IMR-90 (cell line): ENCODE results near the gene GSG1L. TPM values are rescaled to one million over a fixed set of nuclear protein-coding genes. Genes with fewer than 3 reads are reported as not detected.

ENCODE experiments used
- ATAC-seq: fragments of 200-7000 bp; cut with Tn5 transposase; 2 replicates; pipeline ENCODE4 v1.9.1; 2020; ENCODE audit warnings: low read depth, mild to moderate bottlenecking, moderate library complexity
- BruUV-seq: library from RNA; stranded (reverse); fragments of 400-500 nt; replicated peaks from 2 replicates; lab custom pipeline; 2021; lab: Mats Ljungman, UMichigan
- CTCF ChIA-PET: fragments of 300-600 bp; formaldehyde crosslinking; extraction: SDS; loops from one replicate; lab custom pipeline; 2021; ENCODE audit warnings: antibody characterized with exemption; lab: Yijun Ruan, JAX
- POLR2A ChIA-PET: fragments of 300-600 bp; sonication (Branson Sonifier 250); formaldehyde crosslinking; loops from one replicate; lab custom pipeline; 2022; ENCODE audit warnings: antibody characterized with exemption; ENCODE audit not compliant: unreplicated experiment; lab: Charles Lee
- DNase-seq: peaks from one replicate; pipeline ENCODE4 v3.0.0; 2013
- H2AFZ ChIP-seq: replicated peaks from 2 replicates; pipeline ENCODE3; 2013; ENCODE audit warnings: low read length, mild to moderate bottlenecking; ENCODE audit not compliant: poor library complexity
- H2AK5ac ChIP-seq: 2 replicates; pipeline ENCODE4 v1.6.1; 2013; ENCODE audit warnings: low read depth, low read length, inconsistent platforms
- H2AK9ac ChIP-seq: replicated peaks from 2 replicates; pipeline ENCODE3; 2013; ENCODE audit warnings: mild to moderate bottlenecking, low read depth, low read length, moderate library complexity; ENCODE audit not compliant: poor library complexity
- H2BK120ac ChIP-seq: 2 replicates; pipeline ENCODE4 v1.6.1; 2013; ENCODE audit warnings: low read depth, low read length, inconsistent platforms
- H2BK15ac ChIP-seq: 3 replicates; pipeline ENCODE4 v1.6.1; 2013; ENCODE audit warnings: low read depth, low read length, inconsistent platforms
- H2BK20ac ChIP-seq: 2 replicates; pipeline ENCODE4 v1.6.1; 2013; ENCODE audit warnings: low read depth, mild to moderate bottlenecking, inconsistent platforms, low read length, moderate library complexity
- H2BK5ac ChIP-seq: 2 replicates; pipeline ENCODE4 v1.6.1; 2013; ENCODE audit warnings: mild to moderate bottlenecking, low read depth, low read length, inconsistent platforms; ENCODE audit not compliant: poor library complexity, severe bottlenecking
- H3K14ac ChIP-seq: replicated peaks from 2 replicates; pipeline ENCODE4 v1.6.1; 2013; ENCODE audit warnings: low read depth, low read length, inconsistent platforms
- H3K18ac ChIP-seq: 2 replicates; pipeline ENCODE4 v1.6.1; 2013; ENCODE audit warnings: low read depth, low read length, control low read depth
- H3K23ac ChIP-seq: 2 replicates; pipeline ENCODE4 v1.6.1; 2013; ENCODE audit warnings: low read depth, low read length, inconsistent platforms
- H3K27ac ChIP-seq: 2 replicates; pipeline ENCODE4 v1.5.1; 2013; ENCODE audit warnings: mild to moderate bottlenecking, control low read depth, low read length; ENCODE audit not compliant: insufficient read depth
- H3K27me3 ChIP-seq: 2 replicates; pipeline ENCODE4 v1.6.1; 2013; ENCODE audit warnings: low read length; ENCODE audit not compliant: control insufficient read depth, insufficient read depth
- H3K36me3 ChIP-seq: 2 replicates; pipeline ENCODE4 v1.6.1; 2013; ENCODE audit warnings: low read length, mixed read lengths; ENCODE audit not compliant: control insufficient read depth, insufficient read depth
- H3K4ac ChIP-seq: 2 replicates; pipeline ENCODE4 v1.6.1; 2013; ENCODE audit warnings: low read depth, low read length, inconsistent platforms
- H3K4me1 ChIP-seq: 2 replicates; pipeline ENCODE4 v1.6.1; 2013; ENCODE audit warnings: low read length, mixed read lengths; ENCODE audit not compliant: control insufficient read depth, insufficient read depth
- H3K4me2 ChIP-seq: 2 replicates; pipeline ENCODE4 v1.6.1; 2013; ENCODE audit warnings: low read depth, mild to moderate bottlenecking, control low read depth, low read length, moderate library complexity
- H3K4me3 ChIP-seq: 2 replicates; pipeline ENCODE4 v1.5.1; 2013; ENCODE audit warnings: low read depth, mild to moderate bottlenecking, control low read depth, low read length, moderate library complexity; ENCODE audit not compliant: insufficient read depth
- H3K56ac ChIP-seq: 2 replicates; pipeline ENCODE4 v1.6.1; 2013; ENCODE audit warnings: low read length, inconsistent platforms; ENCODE audit not compliant: insufficient read depth; ENCODE audit errors: extremely low read depth
- H3K79me1 ChIP-seq, 2 experiments: 2 replicates each; pipeline ENCODE4 v1.6.1; 2013; ENCODE audit warnings: low read length in 2 of 2, inconsistent platforms in 1 of 2, low read depth in 1 of 2
- H3K9ac ChIP-seq: 2 replicates; pipeline ENCODE4 v1.6.1; 2013; ENCODE audit warnings: low read depth, low read length, control low read depth
- H3K9me1 ChIP-seq: 2 replicates; pipeline ENCODE4 v1.6.1; 2013; ENCODE audit warnings: low read length, inconsistent platforms; ENCODE audit not compliant: insufficient read depth
- H3K9me3 ChIP-seq: 2 replicates; pipeline ENCODE4 v1.6.1; 2013; ENCODE audit warnings: low read length; ENCODE audit not compliant: control insufficient read depth, insufficient read depth
- H4K20me1 ChIP-seq: 2 replicates; pipeline ENCODE4 v1.6.1; 2013; ENCODE audit warnings: low read length, inconsistent platforms; ENCODE audit not compliant: insufficient read depth
- H4K5ac ChIP-seq: 2 replicates; pipeline ENCODE4 v1.6.1; 2013; ENCODE audit warnings: mild to moderate bottlenecking, low read depth, low read length, control low read depth
- H4K8ac ChIP-seq, 2 experiments: 2 replicates each; pipeline ENCODE4 v1.6.1; 2013; ENCODE audit warnings: low read depth in 2 of 2, low read length in 2 of 2, control low read depth in 1 of 2, inconsistent platforms in 1 of 2
- H4K91ac ChIP-seq: 2 replicates; pipeline ENCODE4 v1.6.1; 2013; ENCODE audit warnings: low read depth, low read length, inconsistent platforms; ENCODE audit not compliant: insufficient read depth
- BHLHE40 ChIP-seq: fragments of 150-350 bp; IDR thresholded peaks from 2 replicates; pipeline ENCODE4 v1.6.1; 2016; ENCODE audit warnings: mild to moderate bottlenecking, low read depth, low read length
- CEBPB ChIP-seq: IDR thresholded peaks from 2 replicates; pipeline ENCODE4 v1.6.1; 2012; ENCODE audit warnings: low read depth, low read length, improper control_type of control experiment
- CHD1 ChIP-seq: IDR thresholded peaks from 2 replicates; pipeline ENCODE4 v1.6.1; 2012; ENCODE audit warnings: low read depth, low read length, improper control_type of control experiment
- FOS ChIP-seq: fragments of 150-350 bp; IDR thresholded peaks from 2 replicates; pipeline ENCODE4 v1.6.1; 2016; ENCODE audit warnings: low read depth, low read length
- MAFK ChIP-seq: IDR thresholded peaks from 2 replicates; pipeline ENCODE4 v1.6.1; 2012; ENCODE audit warnings: low read depth, low read length, improper control_type of control experiment
- MAZ ChIP-seq: IDR thresholded peaks from 2 replicates; pipeline ENCODE4 v1.6.1; 2012; ENCODE audit warnings: low read depth, mild to moderate bottlenecking, low read length, improper control_type of control experiment, moderate library complexity, borderline replicate concordance
- MXI1 ChIP-seq: IDR thresholded peaks from 2 replicates; pipeline ENCODE4 v1.6.1; 2012; ENCODE audit warnings: low read depth, mild to moderate bottlenecking, low read length, moderate library complexity, borderline replicate concordance
- NFE2L2 ChIP-seq: fragments of 150-350 bp; IDR thresholded peaks from 2 replicates; pipeline ENCODE4 v1.6.1; 2016; ENCODE audit warnings: low read depth, mild to moderate bottlenecking, low read length
- POLR2A ChIP-seq: IDR thresholded peaks from 2 replicates; pipeline ENCODE4 v1.6.1; 2012; ENCODE audit warnings: mild to moderate bottlenecking, low read depth, low read length
- RAD21 ChIP-seq: IDR thresholded peaks from 2 replicates; pipeline ENCODE4 v1.6.1; 2012; ENCODE audit warnings: low read length, improper control_type of control experiment
- RCOR1 ChIP-seq: IDR thresholded peaks from 2 replicates; pipeline ENCODE4 v1.6.1; 2012; ENCODE audit warnings: mild to moderate bottlenecking, low read length, improper control_type of control experiment; ENCODE audit not compliant: insufficient replicate concordance
- RFX5 ChIP-seq: IDR thresholded peaks from 2 replicates; pipeline ENCODE4 v1.8.0; 2012; ENCODE audit warnings: low read depth, mild to moderate bottlenecking, low read length, moderate library complexity
- SMC3 ChIP-seq: fragments of 150-350 bp; IDR thresholded peaks from 2 replicates; pipeline ENCODE4 v1.6.1; 2016; ENCODE audit warnings: low read depth, mild to moderate bottlenecking, antibody characterized with exemption, low read length, moderate library complexity
- WGBS, 2 experiments: methylation state at CpG; one replicate each; pipeline versions ENCODE4 v1.1.5 to v1.1.7; 2013; ENCODE audit warnings: missing lambda C conversion rate in 2 of 2; ENCODE audit not compliant: insufficient read length in 1 of 2; ENCODE audit errors: extremely low coverage in 2 of 2; 5-methylcytosine and 5-hydroxymethylcytosine counted together
- dilution Hi-C: fragments of 300-500 bp; cut with HindIII; formaldehyde crosslinking; loops from one replicate; pipeline ENCODE4 v1.14.3; 2018; ENCODE audit warnings: low sequenced_read_pairs; ENCODE audit not compliant: unreplicated experiment
- in situ Hi-C: fragments of 300-500 bp; cut with MboI; formaldehyde crosslinking; loops from 3 replicates; pipeline ENCODE4 v1.14.3; 2019; ENCODE audit warnings: low sequenced_read_pairs, inconsistent platforms, mixed read lengths
- intact Hi-C: fragments of 100-400 bp; cut with micrococcal nuclease; formaldehyde crosslinking; loops from 2 replicates; pipeline ENCODE4 v1.10.0; 2022
- polyA plus RNA-seq, 3 experiments: library from polyadenylated mRNA; depleted of rRNA; stranded (reverse); fragments of >200 nt; gene quantifications; 2 replicates each; pipeline ENCODE4 v1.2.3, GENCODE V29; 2012; ENCODE audit warnings: low replicate concordance in 1 of 3
- total RNA-seq: library from RNA; depleted of rRNA; stranded (reverse); fragments of >200 nt; gene quantifications from 2 replicates; pipeline ENCODE4 v1.2.3, GENCODE V29; 2012
- TF ChIP-seq, protein P1 (sequence below): fragments of 150-350 bp; IDR thresholded peaks from 2 replicates; pipeline ENCODE4 v1.6.1; 2016; ENCODE audit warnings: low read depth, mild to moderate bottlenecking, low read length, moderate library complexity, borderline replicate concordance
- TF ChIP-seq, protein P2 (sequence below): conservative IDR thresholded peaks from 2 replicates; pipeline ENCODE4 v1.5.1; 2012; ENCODE audit warnings: mild to moderate bottlenecking, low read depth, low read length, improper control_type of control experiment
- TF ChIP-seq, protein P3 (sequence below): fragments of 150-350 bp; IDR thresholded peaks from 2 replicates; pipeline ENCODE4 v1.6.1; 2017; ENCODE audit warnings: mild to moderate bottlenecking, antibody characterized with exemption, low read length, low read depth

The GSG1L gene
- total and polyA plus RNA-seq, 2 of the 4 experiments (the other 2 are of a cell fraction) = not detected

DNA sequence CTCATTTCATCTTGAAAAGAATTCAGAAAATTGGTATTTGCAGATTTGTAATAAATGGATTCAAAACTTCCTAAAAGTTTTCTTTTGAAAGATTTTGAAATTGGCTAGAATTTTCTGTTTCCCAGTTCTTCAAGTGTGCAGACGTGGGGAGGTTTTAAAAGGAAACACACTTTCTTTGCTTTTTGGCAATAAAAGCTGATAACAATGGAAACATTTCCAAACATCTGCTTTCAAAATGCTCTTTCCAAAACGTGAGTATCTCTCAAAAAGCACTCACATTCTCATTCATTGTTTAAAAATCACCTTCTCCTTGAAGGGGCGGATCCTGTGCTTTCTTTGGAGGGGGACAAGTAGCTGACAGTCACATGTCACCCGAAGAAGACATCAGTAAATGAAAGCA lies 8.6 kb upstream of the GSG1L start:
- DNase-seq = no peak
- no peak overlapping the region for H2BK120ac ChIP-seq
- H3K56ac ChIP-seq = no peak overlapping the region
- H3K27ac ChIP-seq = no peak overlapping the region
- no peak overlapping the region for H3K4me3 ChIP-seq
- H3K18ac ChIP-seq = no peak overlapping the region
- H3K9ac ChIP-seq = no peak overlapping the region
- H2BK5ac ChIP-seq = no peak overlapping the region
- H4K20me1 ChIP-seq = no peaks in the 10 kb centered on the region
- H2AK5ac ChIP-seq = no peak overlapping the region
- ChIA-PET CTCF (interaction anchor here (2.1 kb wide), 1 partner anchor 437 kb away, joined by 10 read pairs; no protein-coding TSS in a partner anchor), POLR2A (no interaction called here)
- in situ Hi-C loops (loop anchor here (10.0 kb wide), 2 partner anchors 97 to 437 kb away; no protein-coding TSS in a partner anchor), dilution Hi-C loops (no loop called here), intact Hi-C loops (no loop called here)
- H3K9me1 ChIP-seq = 0 out of 2 replicates have a peak, but pooled peaks cover 4% of the 10 kb centered on the region
- no peak overlapping the region for H4K8ac ChIP-seq
- BruUV-seq = no TSS peak
- no peaks in the 10 kb centered on the region for H3K79me1 ChIP-seq
- no peak for TF ChIP-seq FOS
- TF ChIP-seq CEBPB = no peak
- TF ChIP-seq, protein P1, sequence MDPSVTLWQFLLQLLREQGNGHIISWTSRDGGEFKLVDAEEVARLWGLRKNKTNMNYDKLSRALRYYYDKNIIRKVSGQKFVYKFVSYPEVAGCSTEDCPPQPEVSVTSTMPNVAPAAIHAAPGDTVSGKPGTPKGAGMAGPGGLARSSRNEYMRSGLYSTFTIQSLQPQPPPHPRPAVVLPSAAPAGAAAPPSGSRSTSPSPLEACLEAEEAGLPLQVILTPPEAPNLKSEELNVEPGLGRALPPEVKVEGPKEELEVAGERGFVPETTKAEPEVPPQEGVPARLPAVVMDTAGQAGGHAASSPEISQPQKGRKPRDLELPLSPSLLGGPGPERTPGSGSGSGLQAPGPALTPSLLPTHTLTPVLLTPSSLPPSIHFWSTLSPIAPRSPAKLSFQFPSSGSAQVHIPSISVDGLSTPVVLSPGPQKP = no peak
- TF ChIP-seq MXI1 = no peak
- TF ChIP-seq CHD1 = no peak
- TF ChIP-seq NFE2L2 = no peak
- TF ChIP-seq, protein P2, sequence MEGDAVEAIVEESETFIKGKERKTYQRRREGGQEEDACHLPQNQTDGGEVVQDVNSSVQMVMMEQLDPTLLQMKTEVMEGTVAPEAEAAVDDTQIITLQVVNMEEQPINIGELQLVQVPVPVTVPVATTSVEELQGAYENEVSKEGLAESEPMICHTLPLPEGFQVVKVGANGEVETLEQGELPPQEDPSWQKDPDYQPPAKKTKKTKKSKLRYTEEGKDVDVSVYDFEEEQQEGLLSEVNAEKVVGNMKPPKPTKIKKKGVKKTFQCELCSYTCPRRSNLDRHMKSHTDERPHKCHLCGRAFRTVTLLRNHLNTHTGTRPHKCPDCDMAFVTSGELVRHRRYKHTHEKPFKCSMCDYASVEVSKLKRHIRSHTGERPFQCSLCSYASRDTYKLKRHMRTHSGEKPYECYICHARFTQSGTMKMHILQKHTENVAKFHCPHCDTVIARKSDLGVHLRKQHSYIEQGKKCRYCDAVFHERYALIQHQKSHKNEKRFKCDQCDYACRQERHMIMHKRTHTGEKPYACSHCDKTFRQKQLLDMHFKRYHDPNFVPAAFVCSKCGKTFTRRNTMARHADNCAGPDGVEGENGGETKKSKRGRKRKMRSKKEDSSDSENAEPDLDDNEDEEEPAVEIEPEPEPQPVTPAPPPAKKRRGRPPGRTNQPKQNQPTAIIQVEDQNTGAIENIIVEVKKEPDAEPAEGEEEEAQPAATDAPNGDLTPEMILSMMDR = no peak
- no peak for TF ChIP-seq RCOR1
- no peak for TF ChIP-seq RFX5
- TF ChIP-seq MAFK = no peak
- TF ChIP-seq SMC3 = no peak
- TF ChIP-seq MAZ = no peak
- TF ChIP-seq POLR2A = no peak
- TF ChIP-seq, protein P3, sequence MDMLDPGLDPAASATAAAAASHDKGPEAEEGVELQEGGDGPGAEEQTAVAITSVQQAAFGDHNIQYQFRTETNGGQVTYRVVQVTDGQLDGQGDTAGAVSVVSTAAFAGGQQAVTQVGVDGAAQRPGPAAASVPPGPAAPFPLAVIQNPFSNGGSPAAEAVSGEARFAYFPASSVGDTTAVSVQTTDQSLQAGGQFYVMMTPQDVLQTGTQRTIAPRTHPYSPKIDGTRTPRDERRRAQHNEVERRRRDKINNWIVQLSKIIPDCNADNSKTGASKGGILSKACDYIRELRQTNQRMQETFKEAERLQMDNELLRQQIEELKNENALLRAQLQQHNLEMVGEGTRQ = no peak
- TF ChIP-seq BHLHE40 = no peak
- TF ChIP-seq RAD21 = no peak
- no peak overlapping the region for H3K14ac ChIP-seq
- H2AFZ ChIP-seq = no peak overlapping the region
- H3K36me3 ChIP-seq = no peaks in the 10 kb centered on the region
- no peak for ATAC-seq
- peaks cover 20% of the 10 kb centered on the region for H3K27me3 ChIP-seq
- no peak overlapping the region for H4K91ac ChIP-seq
- H2BK15ac ChIP-seq = no peak overlapping the region
- H3K4ac ChIP-seq = no peak overlapping the region
- peaks cover 2% of the 10 kb centered on the region; the same call in 1 of the 2 replicates for H3K9me3 ChIP-seq
- no peak overlapping the region for H2AK9ac ChIP-seq
- H2BK20ac ChIP-seq = no peak overlapping the region
- WGBS, 2 experiments = no CpG with 5 or more reads among the region's 4 CpGs
- H3K23ac ChIP-seq = no peak overlapping the region
- no peaks in the 10 kb centered on the region for H3K4me1 ChIP-seq
- no peak overlapping the region for H3K4me2 ChIP-seq
- no peak overlapping the region for H4K5ac ChIP-seq
